Measurements from ENCODE around the gene ABCD2.
"Not testable (repeated sequence)": the region's sequence is repeated elsewhere in the genome, so short reads cannot be mapped to it uniquely, and the experiment has no call there.

The ABCD2 gene

GRCh38 chr12:39553476-39553875 is 66.1 kb downstream of the ABCD2 start:
- no peak for TF ChIP-seq CTCF (IDR thresholded peaks at IDR 0.05; ENCODE audit: insufficient read depth, low read depth, low read length, missing control alignments)
- DNase-seq (ENCODE audit: low read depth): peak; percentile 71
- H3K4me3 ChIP-seq (ENCODE audit: low read length): no peak overlapping the region

GRCh38 chr12:39544211-39544610 is 75.4 kb downstream of the ABCD2 start:
- DNase-seq (ENCODE audit: low read depth); H3K4me3 ChIP-seq (ENCODE audit: low read length): not testable (repeated sequence)

GRCh38 chr12:39541471-39541870 is 78.1 kb downstream of the ABCD2 start:
- H3K4me3 ChIP-seq (ENCODE audit: low read length): no peak overlapping the region
- DNase-seq (ENCODE audit: low read depth): no peak
- no peak for TF ChIP-seq CTCF (IDR thresholded peaks at IDR 0.05; ENCODE audit: insufficient read depth, low read depth, low read length, missing control alignments)

GRCh38 chr12:39538679-39539104 is 80.9 kb downstream of the ABCD2 start:
- no peak overlapping the region for H3K4me3 ChIP-seq (ENCODE audit: low read length)
- DNase-seq (ENCODE audit: low read depth): no peak
- TF ChIP-seq CTCF (IDR thresholded peaks at IDR 0.05; ENCODE audit: insufficient read depth, low read depth, low read length, missing control alignments): no peak

GRCh38 chr12:39533951-39534350 is 85.7 kb downstream of the ABCD2 start:
- peak; percentile 69 for DNase-seq (ENCODE audit: low read depth)
- TF ChIP-seq CTCF (IDR thresholded peaks at IDR 0.05; ENCODE audit: insufficient read depth, low read depth, low read length, missing control alignments): no peak

GRCh38 chr12:39532448-39532847 is 87.2 kb downstream of the ABCD2 start:
- no peak for DNase-seq (ENCODE audit: low read depth)
- no peak for TF ChIP-seq CTCF (IDR thresholded peaks at IDR 0.05; ENCODE audit: insufficient read depth, low read depth, low read length, missing control alignments)
- no peak overlapping the region for H3K4me3 ChIP-seq (ENCODE audit: low read length)

More at GRCh38 chr12:39533951-39534350, 85.7 kb downstream of the ABCD2 start:
- no peak overlapping the region for H3K4me3 ChIP-seq (ENCODE audit: low read length)

GRCh38 chr12:39526974-39527373 is 92.6 kb downstream of the ABCD2 start:
- DNase-seq (ENCODE audit: low read depth): no peak
- no peak for TF ChIP-seq CTCF (IDR thresholded peaks at IDR 0.05; ENCODE audit: insufficient read depth, low read depth, low read length, missing control alignments)
- no peak overlapping the region for H3K4me3 ChIP-seq (ENCODE audit: low read length)

GRCh38 chr12:39522167-39522566 is 97.4 kb downstream of the ABCD2 start:
- DNase-seq (ENCODE audit: low read depth); H3K4me3 ChIP-seq (ENCODE audit: low read length): not testable (repeated sequence)

All from epithelial cell of esophagus (primary cell).